Right lobe of liver (tissue), 4 donors: ENCODE data around the gene ARHGAP4.

Source experiments
- POLR2A ChIP-seq: fragments of 450-650 bp; IDR thresholded peaks from one replicate; pipeline ENCODE4 v1.6.1; 2017; ENCODE audit warnings: antibody characterized with exemption, mild to moderate bottlenecking
- TF ChIP-seq, protein P1 (sequence below), 4 donors: fragments of 200-600 bp in 3 of 4; fragments of 450-650 bp in 1 of 4; IDR thresholded peaks; one replicate each; pipeline versions ENCODE4 v1.5.1 to v1.8.0; 2016 to 2022; ENCODE audit warnings: antibody characterized with exemption in 4 of 4, mild to moderate bottlenecking in 2 of 4
- donor health status: DM: no; HTN: no; CAD: no.
- donor health status: DM: no; HTN: no; CAD: no.
- donor health status: DM: no; HTN: yes; CAD: no.

DNA sequence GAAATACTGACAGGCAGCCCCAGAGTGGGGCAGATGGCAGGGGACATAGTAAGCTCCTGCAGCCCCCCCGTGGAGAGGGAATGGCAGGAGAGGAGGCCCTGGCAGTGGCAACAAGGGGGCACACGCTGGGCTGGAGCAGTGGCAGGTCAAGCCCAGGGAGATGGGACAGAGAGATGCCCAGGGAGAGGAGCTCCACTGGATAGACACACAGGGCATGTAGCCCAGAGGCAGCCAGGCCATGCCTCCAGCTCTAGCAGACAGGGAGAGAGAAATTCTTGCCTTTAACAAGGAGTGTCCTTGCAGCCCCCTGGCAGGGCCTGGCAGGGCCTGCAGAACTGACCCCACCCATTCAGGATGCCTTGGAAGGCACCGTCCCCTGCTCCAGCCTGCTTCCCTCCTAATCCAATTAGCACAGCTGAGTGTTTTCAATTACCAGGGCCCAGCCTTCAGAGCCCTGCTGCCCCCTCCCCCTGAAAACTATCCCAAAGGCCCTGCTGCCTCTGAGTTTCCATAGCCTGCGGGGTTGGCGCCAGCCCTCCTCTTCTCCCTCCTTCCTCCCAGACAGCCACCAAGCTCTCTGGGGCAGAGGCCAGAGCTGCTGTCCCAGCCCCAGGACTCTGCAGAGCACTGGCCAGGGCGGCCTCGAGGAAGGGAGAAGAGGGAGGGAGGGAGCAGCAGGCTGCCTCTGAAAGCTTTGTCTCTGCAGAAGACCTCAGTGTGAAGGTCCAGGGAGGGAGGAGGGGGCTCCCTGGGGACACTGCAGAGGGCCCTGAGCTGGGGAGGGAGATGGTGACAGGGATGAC lies 52.6 kb downstream of the ARHGAP4 start:
- TF ChIP-seq, protein P1, sequence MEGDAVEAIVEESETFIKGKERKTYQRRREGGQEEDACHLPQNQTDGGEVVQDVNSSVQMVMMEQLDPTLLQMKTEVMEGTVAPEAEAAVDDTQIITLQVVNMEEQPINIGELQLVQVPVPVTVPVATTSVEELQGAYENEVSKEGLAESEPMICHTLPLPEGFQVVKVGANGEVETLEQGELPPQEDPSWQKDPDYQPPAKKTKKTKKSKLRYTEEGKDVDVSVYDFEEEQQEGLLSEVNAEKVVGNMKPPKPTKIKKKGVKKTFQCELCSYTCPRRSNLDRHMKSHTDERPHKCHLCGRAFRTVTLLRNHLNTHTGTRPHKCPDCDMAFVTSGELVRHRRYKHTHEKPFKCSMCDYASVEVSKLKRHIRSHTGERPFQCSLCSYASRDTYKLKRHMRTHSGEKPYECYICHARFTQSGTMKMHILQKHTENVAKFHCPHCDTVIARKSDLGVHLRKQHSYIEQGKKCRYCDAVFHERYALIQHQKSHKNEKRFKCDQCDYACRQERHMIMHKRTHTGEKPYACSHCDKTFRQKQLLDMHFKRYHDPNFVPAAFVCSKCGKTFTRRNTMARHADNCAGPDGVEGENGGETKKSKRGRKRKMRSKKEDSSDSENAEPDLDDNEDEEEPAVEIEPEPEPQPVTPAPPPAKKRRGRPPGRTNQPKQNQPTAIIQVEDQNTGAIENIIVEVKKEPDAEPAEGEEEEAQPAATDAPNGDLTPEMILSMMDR (IDR thresholded peaks at IDR 0.05), result no peak
- TF ChIP-seq POLR2A, result no peak
